ENCODE results near the gene PPP1R9B.

Gene PPP1R9B

GRCh38 chr17:50123649-50124349, 26.7 kb downstream of the PPP1R9B start:
- no peak for DNase-seq

DNA sequence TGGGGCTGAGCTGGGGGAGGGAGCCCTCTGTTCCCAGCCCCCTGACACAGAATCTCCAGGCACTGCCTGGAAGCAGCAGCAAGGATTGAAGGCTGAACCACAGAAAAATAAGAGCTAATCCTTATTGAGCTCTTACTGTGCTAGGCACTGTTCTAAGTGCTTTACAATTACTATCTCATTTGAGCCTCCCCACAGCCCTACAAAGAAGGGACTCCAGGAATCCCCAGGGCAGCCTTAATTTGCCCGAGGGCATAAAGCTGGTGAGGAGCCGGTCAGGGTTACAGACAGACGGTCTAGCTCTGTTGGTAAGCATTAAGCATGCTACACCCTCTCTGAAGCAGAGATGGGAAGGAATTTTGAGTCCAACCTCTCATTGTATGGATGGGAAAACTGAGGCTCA, 27.5 kb downstream of the PPP1R9B start:
- DNase-seq, result no peak

- no peak for DNase-seq
These were observed 29.8 kb downstream of the PPP1R9B start for GRCh38 chr17:50120475-50121253.

GRCh38 chr17:50118828-50119218, 31.7 kb downstream of the PPP1R9B start:
- no peak for DNase-seq

DNA sequence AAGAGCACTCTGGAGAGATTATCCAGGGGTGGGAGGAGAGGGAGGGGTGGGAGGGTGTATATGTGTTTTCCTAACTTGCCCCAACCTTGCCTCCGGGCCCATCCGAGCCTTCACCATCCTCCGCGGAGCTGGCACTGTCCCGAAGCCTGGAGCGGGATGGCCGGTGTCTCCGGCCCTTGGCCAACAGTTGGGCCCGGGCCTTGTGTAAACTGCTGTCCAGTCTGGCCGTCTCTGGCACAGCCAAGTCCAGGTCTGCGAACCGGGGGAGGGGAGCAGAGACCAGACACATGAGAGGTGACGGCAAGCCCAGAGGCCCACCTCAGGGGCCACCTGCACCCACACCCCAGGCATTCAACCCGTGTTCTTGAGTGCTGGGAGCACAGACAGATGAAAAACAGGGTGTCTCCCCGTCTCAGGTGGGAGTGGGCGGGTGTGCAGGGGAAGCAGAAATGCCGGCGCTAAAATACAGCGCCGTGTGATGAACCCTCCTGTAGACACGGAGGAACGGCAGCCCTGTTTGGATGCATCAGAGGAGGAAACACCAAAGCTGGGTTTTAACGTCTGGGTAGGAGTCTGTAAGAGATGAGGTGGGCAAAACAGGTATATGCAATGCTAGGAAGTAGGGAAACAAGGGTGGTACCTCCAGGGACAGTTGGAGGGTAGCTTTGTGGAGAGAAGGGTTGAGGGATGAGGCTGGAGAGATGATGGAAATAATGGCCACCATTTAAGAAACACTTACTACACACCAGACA, 32.2 kb downstream of the PPP1R9B start:
- DNase-seq, result no peak

- DNase-seq, result no peak
These were observed 33.0 kb downstream of the PPP1R9B start for GRCh38 chr17:50117202-50118051.

GRCh38 chr17:50115756-50116155, 34.7 kb downstream of the PPP1R9B start:
- no peak for DNase-seq

DNA sequence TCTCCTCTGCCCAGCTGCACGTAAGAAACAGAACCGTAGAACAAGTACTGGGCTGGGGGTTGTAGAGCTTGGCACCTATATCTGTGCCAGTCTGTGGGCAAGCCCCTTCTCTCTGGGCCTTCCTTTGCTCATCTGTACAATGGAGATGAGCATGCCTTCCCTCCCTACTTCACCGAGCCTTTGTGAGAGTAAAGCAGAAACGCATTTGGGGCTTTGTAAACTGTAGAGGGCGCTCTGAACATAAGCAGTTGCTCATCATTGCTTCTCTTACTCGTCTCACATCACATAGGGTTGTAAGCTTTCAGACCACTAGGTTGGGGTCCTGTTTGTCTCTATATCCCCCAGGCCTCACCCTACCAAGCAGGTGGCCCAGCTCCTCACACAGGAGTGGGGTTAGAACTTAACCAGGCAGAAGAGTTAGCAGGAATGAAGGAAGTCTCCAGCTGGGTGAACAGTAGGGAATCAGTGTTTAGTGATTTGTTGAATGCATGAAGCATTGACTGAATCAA, 35.6 kb downstream of the PPP1R9B start:
- peak; percentile 71 for DNase-seq

GRCh38 chr17:50114401-50114800, 36.1 kb downstream of the PPP1R9B start:
- DNase-seq, result no peak

DNA sequence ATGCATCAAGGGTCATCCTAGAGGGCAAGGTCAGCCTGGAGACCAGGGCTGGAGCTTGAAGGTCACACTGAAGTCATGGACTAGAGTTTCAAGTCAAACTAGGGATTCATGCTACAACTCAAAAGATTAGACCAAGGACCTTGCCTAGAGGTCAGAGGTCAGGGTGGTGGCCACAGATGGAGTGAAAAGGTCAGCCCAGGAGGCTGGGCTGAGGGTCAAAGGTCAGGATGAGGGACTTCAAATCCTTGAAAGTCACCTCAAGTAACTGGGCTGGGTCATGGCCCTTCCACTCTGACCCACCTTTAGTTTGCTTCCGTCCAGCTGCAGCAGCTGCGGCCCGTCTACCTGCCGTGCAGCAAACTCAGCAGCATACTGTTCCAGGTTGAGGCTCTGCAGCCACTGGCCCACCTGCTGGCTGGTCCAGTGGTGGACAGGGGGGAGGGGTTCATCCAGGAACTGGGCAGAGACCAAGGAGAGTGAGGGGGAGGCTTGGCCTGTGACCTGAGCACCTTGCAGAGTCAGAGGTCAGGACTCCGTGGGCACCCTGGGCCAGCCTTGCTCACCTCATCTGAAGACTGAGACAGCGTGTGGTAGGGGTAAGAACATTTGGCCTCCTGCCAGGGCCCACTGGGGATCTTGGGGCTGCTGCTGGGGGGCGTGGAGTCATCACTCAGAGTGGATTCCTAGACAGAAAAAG, 36.7 kb downstream of the PPP1R9B start:
- no peak for DNase-seq

DNA sequence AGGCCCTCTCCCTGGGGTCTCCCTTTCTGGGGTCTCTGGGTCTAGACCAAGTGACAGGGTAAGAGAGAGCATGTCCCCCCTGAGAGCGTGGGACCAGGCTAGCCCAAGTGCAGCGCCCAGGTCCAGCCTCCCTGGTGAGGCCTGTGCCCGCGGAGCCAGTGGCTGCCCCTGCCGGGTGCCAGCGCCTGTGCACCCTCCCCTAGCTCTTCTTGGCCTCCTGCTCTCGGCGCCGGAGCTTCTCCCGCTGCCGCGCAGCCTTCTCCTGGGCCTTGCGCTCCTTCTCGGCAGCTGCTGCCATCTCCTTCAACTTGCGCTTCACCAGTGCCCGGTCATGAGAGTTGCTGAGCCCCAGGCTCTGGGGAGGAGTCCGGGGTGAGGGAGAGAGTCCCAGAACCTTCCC, 37.8 kb downstream of the PPP1R9B start:
- no peak for DNase-seq

DNA sequence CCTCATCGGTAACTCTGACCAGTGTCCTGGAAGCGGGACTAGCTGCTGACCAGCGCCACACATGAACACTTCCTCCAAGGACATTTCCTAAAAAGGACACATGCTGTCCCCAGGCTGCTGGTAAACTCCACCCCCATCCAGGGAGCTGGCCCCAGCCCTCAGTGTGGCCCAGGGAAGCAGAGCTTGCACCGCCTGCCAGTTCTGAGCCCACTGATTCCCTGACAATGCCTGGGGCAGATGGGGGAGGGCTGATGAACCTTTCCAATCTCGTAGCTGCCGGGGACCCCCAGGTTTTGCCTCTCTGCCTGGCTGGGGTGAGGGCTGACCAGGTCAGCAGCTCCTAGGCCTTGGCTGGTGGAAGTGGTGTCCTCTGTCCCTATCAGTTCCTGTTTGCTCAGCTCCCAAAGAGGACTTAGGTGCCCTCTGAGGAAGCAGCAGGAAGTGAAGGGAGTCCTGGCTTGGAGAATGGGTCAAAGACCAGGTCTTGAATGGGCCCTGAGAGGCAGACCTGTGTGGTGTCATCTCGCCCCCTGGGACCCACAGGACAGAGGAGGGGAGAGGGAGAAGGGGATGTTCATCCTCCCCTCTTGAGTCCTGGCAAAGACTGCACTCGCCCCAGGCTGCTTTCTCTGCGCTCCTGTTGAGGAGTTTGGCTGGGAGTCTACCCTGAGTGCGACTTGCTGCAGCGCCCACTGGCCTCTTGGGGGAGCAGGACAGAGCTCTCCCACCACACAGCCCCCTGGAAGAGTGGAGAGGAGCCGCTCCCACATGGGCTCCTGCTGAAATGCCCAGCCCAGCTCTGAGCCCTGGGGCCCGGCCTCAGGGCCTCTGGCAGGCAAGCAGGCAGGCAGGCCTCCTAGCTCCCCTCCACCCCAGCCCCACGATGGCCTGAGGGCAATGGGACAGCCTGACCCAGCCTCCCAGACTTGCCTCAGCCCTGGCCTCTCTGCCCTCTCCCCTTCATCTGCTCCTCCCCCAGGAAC, 38.5 kb downstream of the PPP1R9B start:
- DNase-seq, result peak; percentile 53

GRCh38 chr17:50110591-50111349, 39.7 kb downstream of the PPP1R9B start:
- no peak for DNase-seq

GRCh38 chr17:50109785-50110184, 40.7 kb downstream of the PPP1R9B start:
- no peak for DNase-seq

- no peak for DNase-seq
These were observed 41.3 kb downstream of the PPP1R9B start for GRCh38 chr17:50109207-50109606.

DNA sequence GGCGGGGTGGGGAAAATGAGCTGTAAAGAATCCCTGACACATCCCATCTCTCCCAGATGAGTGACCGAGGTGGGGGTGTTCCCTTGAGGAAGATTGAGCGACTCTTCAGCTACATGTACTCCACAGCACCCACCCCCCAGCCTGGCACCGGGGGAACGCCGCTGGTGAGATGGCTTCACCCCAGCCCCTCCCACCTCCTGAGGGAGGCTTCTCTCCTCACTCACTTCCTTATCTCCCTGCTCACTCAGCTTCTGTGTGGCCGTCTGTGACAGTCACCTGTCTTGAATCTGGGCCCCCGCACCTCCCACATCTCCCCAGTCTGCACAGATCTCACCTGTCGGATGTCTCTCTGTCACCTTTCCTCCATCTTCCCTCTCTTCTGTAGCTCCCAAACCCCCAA, 41.9 kb downstream of the PPP1R9B start:
- DNase-seq, result no peak

DNA sequence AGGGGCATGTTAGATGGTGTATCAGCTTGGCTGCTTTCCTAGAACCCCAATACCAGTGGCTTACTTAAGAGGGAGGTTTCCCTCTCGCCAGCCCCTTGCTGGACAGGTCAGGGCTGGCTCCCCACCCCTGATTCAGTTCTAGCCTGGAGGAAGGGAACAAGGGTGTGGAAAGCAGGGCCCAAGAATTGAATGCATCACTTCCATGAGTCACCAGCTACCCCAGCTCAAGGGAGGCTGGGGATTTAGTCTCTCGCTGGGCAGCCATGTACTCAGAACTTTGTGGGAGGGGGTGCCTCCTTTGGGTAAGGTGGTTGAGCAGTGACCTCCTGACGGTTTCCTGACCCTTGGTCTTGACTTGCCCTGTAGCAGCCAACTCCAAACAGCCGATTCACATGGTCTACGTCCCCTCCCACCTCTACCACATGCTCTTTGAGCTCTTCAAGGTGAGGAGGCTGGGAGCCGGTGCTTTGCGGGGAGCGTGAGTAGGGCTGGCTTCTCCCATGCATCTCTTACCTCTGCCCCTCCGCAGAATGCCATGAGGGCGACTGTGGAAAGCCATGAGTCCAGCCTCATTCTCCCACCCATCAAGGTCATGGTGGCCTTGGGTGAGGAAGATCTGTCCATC, 42.6 kb downstream of the PPP1R9B start:
- DNase-seq, result peak; percentile 60

GRCh38 chr17:50106393-50107131, 43.9 kb downstream of the PPP1R9B start:
- DNase-seq, result no peak
